ENCODE results near the gene FAM83E. TPM values are rescaled to one million over a fixed set of nuclear protein-coding genes. Genes with fewer than 3 reads are reported as not detected.

FAM83E gene
- total RNA-seq, 1 donor from 2014 or later = not detected

DNA sequence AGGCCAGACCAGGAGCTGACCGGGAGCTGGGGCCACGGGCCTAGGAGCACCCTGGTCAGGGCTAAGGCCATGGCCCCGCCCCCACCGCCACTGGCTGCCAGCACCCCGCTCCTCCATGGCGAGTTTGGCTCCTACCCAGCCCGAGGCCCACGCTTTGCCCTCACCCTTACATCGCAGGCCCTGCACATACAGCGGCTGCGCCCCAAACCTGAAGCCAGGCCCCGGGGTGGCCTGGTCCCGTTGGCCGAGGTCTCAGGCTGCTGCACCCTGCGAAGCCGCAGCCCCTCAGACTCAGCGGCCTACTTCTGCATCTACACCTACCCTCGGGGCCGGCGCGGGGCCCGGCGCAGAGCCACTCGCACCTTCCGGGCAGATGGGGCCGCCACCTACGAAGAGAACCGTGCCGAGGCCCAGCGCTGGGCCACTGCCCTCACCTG lies 11.0 kb upstream of the FAM83E start:
- TF ChIP-seq CTCF (IDR thresholded peaks at IDR 0.05) = no peak
- intact Hi-C loops (cut with DNase I) = no loop called here
- H3K4me1 ChIP-seq = peaks cover 12 to 27% of the 10 kb centered on the region in 2 donors
- no peak overlapping the region for H3K4me3 ChIP-seq
- no peak overlapping the region for H3K27ac ChIP-seq
- H3K9me3 ChIP-seq = no peaks in the 10 kb centered on the region
- no peaks in the 10 kb centered on the region for H3K27me3 ChIP-seq
- no peak for DNase-seq (ENCODE audit: low spot score in 2 of 2)
- H3K36me3 ChIP-seq = peaks cover 3 to 18% of the 10 kb centered on the region in 2 donors

GRCh38 chr19:48624791-48625723 lies 10.2 kb upstream of the FAM83E start:
- Histone ChIP-seq H3K4me3 (peak overlapping the region; percentile 44 to 73), H3K36me3 (peaks cover 3 to 18% of the 10 kb centered on the region in 2 donors), H3K9me3 (no peaks in the 10 kb centered on the region), H3K4me1 (peaks cover 11 to 22% of the 10 kb centered on the region in 2 donors), H3K27me3 (no peaks in the 10 kb centered on the region), H3K27ac (peak overlapping the region; percentile 60 to 76)
- DNase-seq (ENCODE audit: low spot score in 2 of 2) = no peak
- intact Hi-C loops (cut with DNase I) = loop anchor here (1.0 kb wide), 1 partner anchor 9 kb away; no protein-coding TSS in a partner anchor
- TF ChIP-seq CTCF (IDR thresholded peaks at IDR 0.05) = no peak

GRCh38 chr19:48624067-48624594 lies 9.3 kb upstream of the FAM83E start:
- H3K36me3 ChIP-seq = peaks cover 3 to 18% of the 10 kb centered on the region in 2 donors
- H3K4me1 ChIP-seq = peaks cover 11 to 21% of the 10 kb centered on the region in 2 donors
- no peaks in the 10 kb centered on the region for H3K27me3 ChIP-seq
- peak overlapping the region; percentile 44 to 73 for H3K4me3 ChIP-seq
- intact Hi-C loops (cut with DNase I) = loop anchor here (1.0 kb wide), 1 partner anchor 10 kb away; no protein-coding TSS in a partner anchor
- no peak for TF ChIP-seq CTCF (IDR thresholded peaks at IDR 0.05)
- H3K27ac ChIP-seq = peak overlapping the region; percentile 60 to 82
- DNase-seq (ENCODE audit: low spot score in 2 of 2) = peak; percentile 88 to 99
- H3K9me3 ChIP-seq = no peaks in the 10 kb centered on the region

GRCh38 chr19:48623556-48624066 lies 8.7 kb upstream of the FAM83E start:
- Histone ChIP-seq H3K27me3 (no peaks in the 10 kb centered on the region), H3K4me1 (peaks cover 11 to 21% of the 10 kb centered on the region in 2 donors), H3K9me3 (no peaks in the 10 kb centered on the region), H3K36me3 (peaks cover 3 to 18% of the 10 kb centered on the region in 2 donors), H3K27ac (peak overlapping the region; percentile 58 to 82), H3K4me3 (peak overlapping the region in 1 of 2 donors; percentile 73)
- intact Hi-C loops (cut with DNase I) = loop anchor here (1.0 kb wide), 1 partner anchor 11 kb away; no protein-coding TSS in a partner anchor
- DNase-seq (ENCODE audit: low spot score in 2 of 2) = no peak
- no peak for TF ChIP-seq CTCF (IDR thresholded peaks at IDR 0.05)

DNA sequence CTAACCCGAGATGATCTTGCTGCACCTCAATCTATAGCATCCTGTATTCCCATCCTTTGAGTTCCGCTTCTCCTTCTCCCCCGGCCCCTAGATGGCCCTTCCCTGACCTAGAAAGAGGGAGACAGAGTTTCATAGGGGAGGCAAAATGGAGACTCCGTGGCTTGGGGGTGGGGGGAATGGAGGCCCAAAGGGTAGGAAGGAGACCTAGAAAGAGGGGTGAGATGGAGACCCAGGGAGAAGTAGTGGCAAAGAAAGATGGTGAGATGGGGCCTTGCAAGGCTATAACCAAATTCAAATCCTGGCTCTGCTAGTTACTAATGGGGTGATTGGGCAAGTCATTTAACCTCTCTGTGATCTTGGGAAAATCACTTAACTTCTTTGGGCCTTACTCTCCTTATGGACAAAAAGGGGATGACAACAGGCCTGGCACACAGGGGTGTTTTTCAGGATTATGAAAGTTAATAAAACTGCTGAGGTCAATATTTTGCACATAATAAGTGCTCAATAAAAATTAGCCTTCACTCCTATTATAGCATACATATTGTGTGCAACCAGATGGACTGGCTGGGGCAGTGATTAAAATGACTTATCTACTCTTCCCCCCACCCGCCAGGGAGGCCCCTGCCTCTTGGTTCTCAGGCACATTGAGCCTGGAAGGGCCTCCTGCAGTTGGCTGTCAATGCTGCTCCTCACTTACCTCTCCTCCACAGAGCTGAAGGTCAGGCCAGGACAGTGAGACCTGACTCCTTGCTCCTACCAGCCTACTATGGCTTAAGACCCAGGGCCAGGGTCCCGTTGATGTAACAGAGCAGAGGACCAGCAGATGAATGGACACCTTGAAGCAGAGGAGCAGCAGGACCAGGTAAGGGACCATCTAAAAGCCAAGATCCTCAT lies 5.1 kb upstream of the FAM83E start:
- Histone ChIP-seq H3K4me1 (peaks cover 19 to 32% of the 10 kb centered on the region in 2 donors), H3K27ac (peak overlapping the region; percentile 86 to 87), H3K27me3 (no peaks in the 10 kb centered on the region), H3K4me3 (peak overlapping the region; percentile 68 to 95), H3K9me3 (no peaks in the 10 kb centered on the region), H3K36me3 (peaks cover 18 to 27% of the 10 kb centered on the region in 2 donors)
- intact Hi-C loops (cut with DNase I) = loop anchor here (1.0 to 2.0 kb wide), 5 partner anchors 15 to 175 kb away; partner anchors contain the start of genes CYTH2 and GRWD1
- DNase-seq (ENCODE audit: low spot score in 2 of 2) = no peak
- peak in 1 of 3 experiments; percentile 5 for TF ChIP-seq CTCF (IDR thresholded peaks at IDR 0.05)

Data from ascending aorta (tissue), 2 donors.